HEK293 (cell line): ENCODE results near the gene RASA2.

Experiments used
- KLF10 ChIP-seq: fragments of 450-650 bp; IDR thresholded peaks from 2 replicates; pipeline ENCODE4 v1.5.1; 2018; ENCODE audit warnings: missing biosample characterization, mild to moderate bottlenecking, missing genetic modification characterization
- KLF16 ChIP-seq: fragments of 450-650 bp; formaldehyde crosslinking; IDR thresholded peaks from 2 replicates; pipeline ENCODE4 v1.5.1; 2017; ENCODE audit warnings: missing biosample characterization, missing genetic modification characterization
- PATZ1 ChIP-seq: fragments of 450-650 bp; formaldehyde crosslinking; IDR thresholded peaks from 2 replicates; pipeline ENCODE4 v1.5.1; 2016; ENCODE audit warnings: missing biosample characterization, missing genetic modification characterization
- ZFP3 ChIP-seq: fragments of 450-650 bp; formaldehyde crosslinking; IDR thresholded peaks from 2 replicates; pipeline ENCODE4 v1.5.1; 2016; ENCODE audit warnings: low read depth, missing biosample characterization, missing genetic modification characterization
- ZNF121 ChIP-seq: fragments of 450-650 bp; formaldehyde crosslinking; IDR thresholded peaks from 2 replicates; pipeline ENCODE4 v1.5.1; 2016; ENCODE audit warnings: missing biosample characterization, missing genetic modification characterization
- ZNF148 ChIP-seq: fragments of 450-650 bp; formaldehyde crosslinking; IDR thresholded peaks from 2 replicates; pipeline ENCODE4 v1.5.0; 2017; ENCODE audit warnings: missing biosample characterization, missing genetic modification characterization, borderline replicate concordance
- ZNF169 ChIP-seq: fragments of 450-650 bp; formaldehyde crosslinking; IDR thresholded peaks from 2 replicates; pipeline ENCODE4 v1.5.1; 2016; ENCODE audit warnings: missing biosample characterization, missing genetic modification characterization
- ZNF18 ChIP-seq: fragments of 450-650 bp; formaldehyde crosslinking; IDR thresholded peaks from 2 replicates; pipeline ENCODE4 v1.5.1; 2016; ENCODE audit warnings: missing biosample characterization, missing genetic modification characterization
- ZNF2 ChIP-seq: fragments of 450-650 bp; formaldehyde crosslinking; IDR thresholded peaks from 2 replicates; pipeline ENCODE4 v1.5.1; 2016; ENCODE audit warnings: missing biosample characterization, missing genetic modification characterization
- ZNF24 ChIP-seq: fragments of 450-650 bp; formaldehyde crosslinking; IDR thresholded peaks from 2 replicates; pipeline ENCODE4 v1.5.1; 2016; ENCODE audit warnings: missing biosample characterization, missing genetic modification characterization
- ZNF274 ChIP-seq, 2 experiments: fragments of 200-500 bp in 1 of 2; fragments of 450-650 bp in 1 of 2; sonication (Bioruptor generic) in 1 of 2; formaldehyde crosslinking in 1 of 2; IDR thresholded peaks; 2 replicates each; pipeline versions ENCODE4 v1.5.1 to v1.6.1; 2014 to 2016; ENCODE audit warnings: borderline replicate concordance in 1 of 2, inconsistent platforms in 1 of 2, low read length in 1 of 2, missing biosample characterization in 1 of 2, missing genetic modification characterization in 1 of 2
- ZNF280C ChIP-seq: fragments of 450-650 bp; formaldehyde crosslinking; IDR thresholded peaks from 2 replicates; pipeline ENCODE4 v1.5.1; 2016; ENCODE audit warnings: missing biosample characterization, missing genetic modification characterization
- ZNF292 ChIP-seq: fragments of 450-650 bp; formaldehyde crosslinking; IDR thresholded peaks from 2 replicates; pipeline ENCODE4 v1.5.1; 2016; ENCODE audit warnings: low read depth, missing biosample characterization, missing genetic modification characterization, borderline replicate concordance
- ZNF350 ChIP-seq: fragments of 450-650 bp; formaldehyde crosslinking; IDR thresholded peaks from 2 replicates; pipeline ENCODE4 v1.5.0; 2017; ENCODE audit warnings: missing biosample characterization, mild to moderate bottlenecking, missing genetic modification characterization
- ZNF366 ChIP-seq: fragments of 450-650 bp; formaldehyde crosslinking; conservative IDR thresholded peaks from 2 replicates; pipeline ENCODE4 v1.5.1; 2016; ENCODE audit warnings: missing biosample characterization, missing genetic modification characterization
- ZNF391 ChIP-seq: fragments of 450-650 bp; formaldehyde crosslinking; IDR thresholded peaks from 2 replicates; pipeline ENCODE4 v1.5.1; 2016; ENCODE audit warnings: low read depth, missing biosample characterization, missing genetic modification characterization, borderline replicate concordance
- ZNF404 ChIP-seq: fragments of 450-650 bp; formaldehyde crosslinking; IDR thresholded peaks from 2 replicates; pipeline ENCODE4 v1.5.1; 2017; ENCODE audit warnings: missing biosample characterization, missing genetic modification characterization
- ZNF530 ChIP-seq: fragments of 450-650 bp; formaldehyde crosslinking; IDR thresholded peaks from 2 replicates; pipeline ENCODE4 v1.5.1; 2016; ENCODE audit warnings: low read depth, missing biosample characterization, missing genetic modification characterization
- ZNF560 ChIP-seq: fragments of 450-650 bp; formaldehyde crosslinking; IDR thresholded peaks from 2 replicates; pipeline ENCODE4 v1.5.1; 2017; ENCODE audit warnings: missing biosample characterization, missing genetic modification characterization, borderline replicate concordance
- ZNF561 ChIP-seq: fragments of 450-650 bp; IDR thresholded peaks from 2 replicates; pipeline ENCODE4 v1.5.1; 2018; ENCODE audit warnings: missing biosample characterization, missing genetic modification characterization, borderline replicate concordance
- ZNF654 ChIP-seq: fragments of 450-650 bp; formaldehyde crosslinking; IDR thresholded peaks from 2 replicates; pipeline ENCODE4 v1.5.1; 2016; ENCODE audit warnings: low read depth, missing biosample characterization, missing genetic modification characterization
- ZNF670 ChIP-seq: fragments of 450-650 bp; formaldehyde crosslinking; IDR thresholded peaks from 2 replicates; pipeline ENCODE4 v1.5.1; 2016; ENCODE audit warnings: missing biosample characterization, missing genetic modification characterization, low read depth
- ZNF692 ChIP-seq: fragments of 450-650 bp; formaldehyde crosslinking; IDR thresholded peaks from 2 replicates; pipeline ENCODE4 v1.5.1; 2016; ENCODE audit warnings: missing biosample characterization, missing genetic modification characterization
- ZSCAN30 ChIP-seq: fragments of 450-650 bp; IDR thresholded peaks from 2 replicates; pipeline ENCODE4 v1.5.1; 2018; ENCODE audit warnings: missing biosample characterization, mild to moderate bottlenecking, missing genetic modification characterization, moderate library complexity
- ZXDB ChIP-seq: fragments of 450-650 bp; formaldehyde crosslinking; IDR thresholded peaks from 2 replicates; pipeline ENCODE4 v1.5.1; 2016; ENCODE audit warnings: missing biosample characterization, missing genetic modification characterization

RASA2 gene

GRCh38 chr3:141460097-141460704 lies 26.6 kb upstream of the RASA2 start (continued):
- no peak for TF ChIP-seq ZNF18 (tag by site-specific recombination)
- TF ChIP-seq KLF16 (tag by site-specific recombination) = no peak
- TF ChIP-seq ZNF169 (tag by site-specific recombination) = no peak
- no peak for TF ChIP-seq ZNF530 (tag by site-specific recombination)
- no peak for TF ChIP-seq ZFP3 (tag by site-specific recombination)
- TF ChIP-seq ZNF560 (tag by site-specific recombination) = no peak
- TF ChIP-seq PATZ1 (tag by site-specific recombination) = no peak
- TF ChIP-seq ZNF404 (tag by site-specific recombination) = no peak
- TF ChIP-seq ZNF121 (tag by site-specific recombination) = no peak
- TF ChIP-seq ZNF274 (IDR thresholded peaks at IDR 0.05; ENCODE audit: low read length) = no peak
- TF ChIP-seq ZNF274 (tag by site-specific recombination; IDR thresholded peaks at IDR 0.05; ENCODE audit: borderline replicate concordance) = no peak
- no peak for TF ChIP-seq ZNF292 (tag by site-specific recombination)
- TF ChIP-seq ZNF692 (tag by site-specific recombination) = 0 out of 2 replicates have a peak, but pooled peaks have one; percentile 16
- no peak for TF ChIP-seq ZNF148 (tag by site-specific recombination)
- no peak for TF ChIP-seq ZNF670 (tag by site-specific recombination)
- TF ChIP-seq ZNF24 (tag by site-specific recombination) = no peak
- no peak for TF ChIP-seq ZNF280C (tag by site-specific recombination)
- no peak for TF ChIP-seq ZNF391
- TF ChIP-seq KLF10 (tag by site-specific recombination) = no peak
- TF ChIP-seq ZSCAN30 (tag by site-specific recombination) = peak; percentile 97
- TF ChIP-seq ZNF654 (tag by site-specific recombination) = peak; percentile 94
- TF ChIP-seq ZNF2 (tag by site-specific recombination) = 0 out of 2 replicates have a peak, but pooled peaks have one; percentile 32
- TF ChIP-seq ZNF366 = no peak
- TF ChIP-seq ZNF350 (tag by site-specific recombination) = no peak
- TF ChIP-seq ZNF561 (tag by site-specific recombination) = no peak
- TF ChIP-seq ZXDB (tag by site-specific recombination) = no peak
- TF ChIP-seq, all 188 proteins: peak for 9
